GM04504 (cell line): ENCODE measurements around the gene TUBB2B.
"Not testable (repeated sequence)": the region's sequence is repeated elsewhere in the genome, so short reads cannot be mapped to it uniquely, and the experiment has no call there.

Experiments
- DNase-seq: peaks from one replicate; pipeline ENCODE4 v3.0.0-alpha.2; 2012; ENCODE audit warnings: low read depth

Gene TUBB2B

DNA sequence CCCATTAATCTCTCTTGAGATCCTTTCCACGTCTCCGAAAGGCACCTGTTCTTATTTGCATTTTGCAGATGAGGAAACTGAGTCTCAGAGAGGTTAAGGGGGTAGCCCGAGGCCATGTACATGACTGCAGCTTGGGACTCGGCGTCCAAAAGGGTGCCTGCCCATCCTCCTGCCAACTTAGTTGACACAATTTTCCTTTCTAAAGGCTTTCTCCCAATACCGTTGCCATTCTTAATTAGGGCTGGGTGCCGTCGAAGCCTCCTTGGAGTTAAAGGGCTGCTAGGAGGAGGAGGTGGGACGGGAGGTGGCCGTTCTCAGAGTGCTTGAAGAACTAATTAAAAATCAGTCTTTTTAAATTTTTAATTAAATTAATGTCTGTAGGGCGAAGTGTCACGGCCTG lies 30.7 kb upstream of the TUBB2B start:
- no peak for DNase-seq

GRCh38 chr6:3253597-3253961 lies 26.1 kb upstream of the TUBB2B start:
- DNase-seq, result no peak

- no peak for DNase-seq
Measured at GRCh38 chr6:3252861-3253596, 25.6 kb upstream of the TUBB2B start.

- DNase-seq, result no peak
Measured at GRCh38 chr6:3252369-3252768, 24.9 kb upstream of the TUBB2B start.

- DNase-seq, result no peak
Measured at GRCh38 chr6:3251462-3252314, 24.2 kb upstream of the TUBB2B start.

DNA sequence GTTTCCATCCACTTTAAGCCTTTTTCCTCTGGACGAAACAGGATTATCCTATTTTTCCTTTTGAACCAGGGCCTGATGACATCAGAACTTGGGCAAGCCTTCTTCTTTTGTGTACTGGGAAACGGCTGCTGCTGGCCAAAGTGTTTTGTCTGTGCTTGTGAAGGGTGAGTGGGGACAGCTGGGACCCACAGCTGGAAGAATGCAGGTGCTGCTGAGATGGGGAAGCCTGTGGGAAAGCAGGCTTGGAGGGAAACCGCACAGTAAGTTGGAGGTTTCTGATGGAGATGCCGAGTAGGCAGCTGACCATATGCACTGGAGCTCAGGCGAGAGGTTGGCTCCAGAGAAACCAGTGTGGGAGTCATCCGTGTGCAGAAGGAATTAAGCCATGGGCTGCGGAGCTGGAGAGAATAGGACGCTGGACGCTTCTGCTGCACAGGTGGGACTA lies 22.8 kb upstream of the TUBB2B start:
- DNase-seq, result no peak

DNA sequence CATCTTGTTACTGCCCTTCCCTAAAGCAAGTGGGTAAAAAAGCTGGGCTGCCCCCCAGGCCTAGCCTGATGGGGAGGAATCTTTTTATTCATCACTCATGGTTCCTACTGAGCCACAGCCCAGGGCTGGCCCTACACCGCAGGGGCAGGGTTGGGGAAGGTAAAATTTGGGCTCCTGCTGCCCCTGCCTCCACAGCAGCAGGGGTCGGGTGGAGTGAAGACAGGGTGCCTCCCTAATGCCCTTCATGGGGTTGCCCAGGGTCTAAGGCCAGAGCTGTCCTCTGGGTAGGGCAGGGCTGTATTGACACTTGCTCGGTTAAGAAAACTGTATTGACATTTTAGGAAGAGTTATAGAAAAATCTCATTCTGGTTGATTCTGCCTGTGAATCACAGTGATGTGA lies 22.4 kb upstream of the TUBB2B start:
- DNase-seq, result no peak

GRCh38 chr6:3247255-3248146 lies 20.0 kb upstream of the TUBB2B start:
- no peak for DNase-seq

DNA sequence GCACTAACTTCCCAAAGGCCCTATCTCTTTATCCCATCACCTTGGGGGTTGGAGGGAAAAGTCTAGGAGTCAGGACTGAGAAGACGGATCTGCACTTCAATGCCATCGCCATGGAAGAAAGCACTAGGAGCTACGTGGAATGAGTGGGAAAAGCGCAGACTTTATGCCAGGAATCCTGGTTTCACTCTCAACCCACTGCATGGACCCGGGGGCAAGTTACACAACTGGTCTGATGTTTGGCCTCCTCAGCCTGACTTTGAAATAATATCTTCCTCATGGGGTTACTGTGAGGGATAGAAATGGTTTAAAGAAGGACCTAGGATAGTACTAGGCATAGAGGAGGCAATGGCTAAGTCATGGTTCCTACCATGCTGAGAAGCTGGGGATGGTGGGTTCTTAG lies 17.8 kb upstream of the TUBB2B start:
- no peak for DNase-seq

GRCh38 chr6:3244832-3245161 lies 17.3 kb upstream of the TUBB2B start:
- DNase-seq, result not testable (repeated sequence)

DNA sequence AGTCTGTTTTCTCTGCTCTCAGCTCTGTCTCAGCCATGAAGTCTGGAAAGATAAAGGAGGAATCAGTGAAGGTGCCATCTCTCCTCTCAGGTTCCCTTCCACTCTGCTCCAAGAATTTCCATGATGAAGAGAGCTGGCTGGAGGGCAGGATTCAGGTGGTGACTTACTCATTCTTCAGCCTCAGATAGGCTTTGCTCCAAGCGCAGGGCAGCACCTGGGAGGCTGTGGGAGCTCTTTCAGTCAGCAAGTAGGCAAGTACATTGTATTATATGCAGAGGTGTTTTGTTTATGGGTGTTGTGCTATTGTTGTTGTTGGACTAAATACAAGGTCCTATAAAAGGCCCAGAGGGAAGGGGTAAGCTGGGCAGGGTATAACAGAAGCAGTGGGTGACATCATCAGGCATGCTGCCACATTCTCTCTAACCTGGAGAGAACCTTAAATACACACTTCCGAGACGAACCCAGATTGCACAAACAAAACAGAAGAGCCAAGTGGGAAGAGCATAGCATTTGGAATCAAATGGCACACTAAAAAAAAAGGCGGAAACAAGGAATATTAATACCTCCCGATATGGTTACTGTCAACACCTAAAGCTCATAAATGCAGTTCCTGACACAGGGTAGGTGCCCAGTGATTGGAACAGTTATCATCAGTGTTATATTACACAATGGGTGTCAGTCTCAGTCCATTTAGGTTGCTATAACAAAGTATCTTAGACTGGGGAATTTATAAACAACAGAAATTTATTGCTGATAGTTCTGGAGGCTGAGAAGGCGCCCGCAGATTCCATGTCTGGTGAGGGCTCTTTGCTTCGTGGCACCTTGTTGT lies 16.8 kb upstream of the TUBB2B start:
- no peak for DNase-seq

GRCh38 chr6:3242768-3243167 lies 15.3 kb upstream of the TUBB2B start:
- DNase-seq, result no peak

- not testable (repeated sequence) for DNase-seq
Measured at GRCh38 chr6:3241745-3242144, 14.3 kb upstream of the TUBB2B start.

- DNase-seq, result no peak
Measured at GRCh38 chr6:3240595-3240994, 13.1 kb upstream of the TUBB2B start.

- no peak for DNase-seq
Measured at GRCh38 chr6:3239110-3239830, 11.8 kb upstream of the TUBB2B start.

GRCh38 chr6:3237761-3238662 lies 10.6 kb upstream of the TUBB2B start:
- DNase-seq, result no peak

DNA sequence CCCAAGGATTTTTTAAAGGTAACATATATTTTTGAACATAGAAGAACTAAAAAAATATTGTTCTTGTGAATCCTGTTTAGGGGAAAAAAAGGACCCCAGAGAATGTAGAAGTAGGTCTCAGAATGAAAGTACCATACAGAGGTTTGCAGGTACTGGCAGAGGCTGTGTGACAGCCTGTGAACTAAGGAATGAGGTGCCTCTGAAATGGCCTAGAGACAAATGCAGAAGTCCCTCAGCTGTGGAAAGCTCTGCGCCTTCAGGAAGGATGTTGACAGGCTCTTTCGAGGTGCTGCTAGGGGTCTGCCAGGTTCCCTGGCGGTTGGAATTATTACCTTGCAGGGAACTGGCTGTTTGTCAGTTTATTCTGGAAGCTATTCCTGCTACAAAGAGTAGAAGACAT lies 8.6 kb upstream of the TUBB2B start:
- no peak for DNase-seq

DNA sequence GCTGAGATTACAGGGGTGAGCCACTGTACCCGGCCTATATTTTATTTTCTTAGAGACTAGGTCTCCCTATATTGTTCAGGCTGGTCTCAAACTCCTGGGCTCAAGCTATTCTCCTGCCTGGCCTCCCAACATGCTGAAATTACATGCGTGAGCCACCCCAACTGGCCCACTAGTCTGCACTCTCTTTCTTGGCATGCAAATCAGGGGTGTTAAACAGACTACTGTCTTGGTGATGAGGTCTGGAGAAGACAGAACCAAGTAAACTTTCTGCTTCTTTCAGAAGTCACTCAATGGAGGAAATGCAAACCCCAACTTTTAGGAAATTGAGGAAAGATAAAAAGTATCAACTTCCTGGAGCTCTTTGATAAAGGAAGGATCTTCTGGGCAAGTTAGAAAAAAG lies 8.0 kb upstream of the TUBB2B start:
- DNase-seq, result no peak

DNA sequence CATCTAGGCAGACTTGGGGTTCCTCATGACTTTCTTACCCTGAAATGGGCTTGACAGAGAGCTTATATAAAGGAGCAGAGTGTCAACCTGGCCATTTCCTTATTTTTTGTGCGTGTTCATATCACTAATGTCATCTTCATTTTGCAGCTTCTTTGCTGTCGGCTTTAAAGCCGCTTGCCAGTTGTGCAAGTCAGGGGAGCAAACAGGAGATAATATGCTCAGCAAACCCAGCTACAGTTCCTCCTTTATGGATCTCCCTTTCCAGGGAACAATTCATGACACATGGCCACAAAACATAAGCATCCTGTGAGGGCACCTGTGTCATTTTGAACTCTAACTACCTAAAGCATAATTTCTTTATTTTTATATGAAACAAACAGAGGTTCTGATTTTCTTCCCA lies 6.5 kb upstream of the TUBB2B start:
- DNase-seq, result no peak

DNA sequence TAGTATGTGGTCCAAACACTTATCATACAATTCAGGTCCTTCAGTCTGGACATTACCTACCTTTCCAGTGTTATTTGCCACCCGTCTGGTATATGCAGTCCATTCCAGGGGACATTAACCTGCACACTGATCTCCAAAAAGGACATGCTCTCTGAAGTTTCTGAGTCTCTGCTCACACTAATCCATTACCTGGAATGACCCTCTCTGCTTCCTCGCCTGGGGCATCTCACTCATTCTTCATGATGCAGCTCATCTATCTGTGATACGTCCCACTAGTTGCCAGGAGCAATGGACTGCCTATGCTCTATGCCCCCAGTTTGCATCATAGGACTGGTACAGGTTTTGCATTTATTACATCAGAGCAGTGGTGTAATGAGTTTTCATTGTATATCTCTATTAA lies 5.9 kb upstream of the TUBB2B start:
- DNase-seq, result no peak
